ENCODE results near the gene SYTL5.

DNA sequence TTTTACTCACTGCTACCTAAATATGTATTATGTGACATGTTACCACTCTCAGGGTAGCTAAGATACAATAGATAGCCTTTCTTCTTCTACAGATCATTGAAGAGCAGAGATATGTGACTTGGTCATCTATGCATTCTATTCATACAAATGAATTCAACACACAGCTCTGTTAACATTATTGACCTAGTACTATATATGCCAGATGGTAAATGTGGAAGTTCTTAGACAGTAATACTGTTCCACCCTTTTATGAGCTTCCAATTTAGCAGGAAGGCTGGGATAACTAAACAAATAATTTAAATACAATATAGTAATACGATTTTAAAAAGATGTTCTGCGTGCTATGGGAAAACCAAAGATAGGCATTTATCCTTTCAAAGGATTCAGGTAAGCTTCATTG, 76.0 kb downstream of the SYTL5 start:
- TF ChIP-seq YY1 (IDR thresholded peaks at IDR 0.05; ENCODE audit: insufficient read depth, insufficient read length), result no peak
- no peak for TF ChIP-seq ZNF274 (IDR thresholded peaks at IDR 0.05; ENCODE audit: low read depth, low read length)
